Fibroblast of pulmonary artery (primary cell): ENCODE results near the gene EHBP1L1.

Experiments used
- DNase-seq: peaks from one replicate; pipeline ENCODE4 v3.0.0-alpha.2; 2010; ENCODE audit warnings: low read depth
- H3K4me3 ChIP-seq: replicated peaks from 2 replicates; pipeline ENCODE4 v1.5.1; 2011; ENCODE audit warnings: low read depth, mild to moderate bottlenecking, control low read depth, low read length, moderate library complexity
- TF ChIP-seq, protein P1 (sequence below): IDR thresholded peaks from 2 replicates; pipeline ENCODE4 v1.5.1; 2011; ENCODE audit warnings: mild to moderate bottlenecking, control low read depth, low read length, inconsistent platforms; ENCODE audit errors: missing control alignments

The EHBP1L1 gene

GRCh38 chr11:65539744-65540289, 36.0 kb upstream of the EHBP1L1 start:
- H3K4me3 ChIP-seq = peak overlapping the region; percentile 55
- TF ChIP-seq, protein P1, sequence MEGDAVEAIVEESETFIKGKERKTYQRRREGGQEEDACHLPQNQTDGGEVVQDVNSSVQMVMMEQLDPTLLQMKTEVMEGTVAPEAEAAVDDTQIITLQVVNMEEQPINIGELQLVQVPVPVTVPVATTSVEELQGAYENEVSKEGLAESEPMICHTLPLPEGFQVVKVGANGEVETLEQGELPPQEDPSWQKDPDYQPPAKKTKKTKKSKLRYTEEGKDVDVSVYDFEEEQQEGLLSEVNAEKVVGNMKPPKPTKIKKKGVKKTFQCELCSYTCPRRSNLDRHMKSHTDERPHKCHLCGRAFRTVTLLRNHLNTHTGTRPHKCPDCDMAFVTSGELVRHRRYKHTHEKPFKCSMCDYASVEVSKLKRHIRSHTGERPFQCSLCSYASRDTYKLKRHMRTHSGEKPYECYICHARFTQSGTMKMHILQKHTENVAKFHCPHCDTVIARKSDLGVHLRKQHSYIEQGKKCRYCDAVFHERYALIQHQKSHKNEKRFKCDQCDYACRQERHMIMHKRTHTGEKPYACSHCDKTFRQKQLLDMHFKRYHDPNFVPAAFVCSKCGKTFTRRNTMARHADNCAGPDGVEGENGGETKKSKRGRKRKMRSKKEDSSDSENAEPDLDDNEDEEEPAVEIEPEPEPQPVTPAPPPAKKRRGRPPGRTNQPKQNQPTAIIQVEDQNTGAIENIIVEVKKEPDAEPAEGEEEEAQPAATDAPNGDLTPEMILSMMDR = no peak

DNA sequence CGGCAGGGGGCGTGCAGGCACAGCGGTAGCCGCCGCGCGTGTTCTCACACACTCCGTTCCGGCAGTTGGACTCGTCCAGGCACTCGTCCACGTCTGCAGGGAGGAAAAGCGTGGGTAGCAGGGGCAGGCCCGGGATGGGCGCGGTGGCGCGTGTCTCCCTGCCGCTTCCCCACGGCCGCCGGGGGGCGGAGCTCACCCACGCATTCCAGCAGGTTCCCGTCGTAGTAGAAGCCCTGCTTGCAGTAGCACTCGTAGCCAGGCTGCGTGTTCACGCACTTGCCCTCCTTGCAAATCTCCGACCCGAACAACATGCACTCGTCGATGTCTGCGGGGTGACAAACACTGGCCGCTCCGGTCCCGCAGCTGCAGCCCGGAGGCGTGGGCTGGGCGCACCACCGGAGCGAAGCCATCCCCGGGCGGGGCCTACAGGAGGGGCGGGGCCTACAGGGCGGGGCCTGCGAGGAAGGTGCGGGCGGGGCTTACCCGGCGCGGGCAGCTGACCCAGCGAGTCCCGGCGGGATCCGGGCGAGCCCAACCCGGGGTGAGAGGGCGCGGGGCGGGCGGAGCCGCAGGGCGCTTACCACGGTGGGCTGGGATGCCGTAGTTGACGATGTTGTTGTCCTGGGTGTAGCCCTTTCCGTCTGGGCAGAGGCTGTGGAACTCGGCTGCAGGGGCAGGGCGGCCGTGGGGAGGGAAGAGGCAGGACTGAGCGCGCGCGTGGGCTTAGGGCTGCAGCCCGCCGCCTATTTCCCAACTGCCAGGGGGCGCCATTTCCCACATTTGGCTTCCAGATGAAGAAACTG, 35.4 kb upstream of the EHBP1L1 start:
- TF ChIP-seq, protein P1 = peak; percentile 67
- peak; percentile 88 for DNase-seq

More at GRCh38 chr11:65539744-65540289, 36.0 kb upstream of the EHBP1L1 start:
- no peak for DNase-seq

DNA sequence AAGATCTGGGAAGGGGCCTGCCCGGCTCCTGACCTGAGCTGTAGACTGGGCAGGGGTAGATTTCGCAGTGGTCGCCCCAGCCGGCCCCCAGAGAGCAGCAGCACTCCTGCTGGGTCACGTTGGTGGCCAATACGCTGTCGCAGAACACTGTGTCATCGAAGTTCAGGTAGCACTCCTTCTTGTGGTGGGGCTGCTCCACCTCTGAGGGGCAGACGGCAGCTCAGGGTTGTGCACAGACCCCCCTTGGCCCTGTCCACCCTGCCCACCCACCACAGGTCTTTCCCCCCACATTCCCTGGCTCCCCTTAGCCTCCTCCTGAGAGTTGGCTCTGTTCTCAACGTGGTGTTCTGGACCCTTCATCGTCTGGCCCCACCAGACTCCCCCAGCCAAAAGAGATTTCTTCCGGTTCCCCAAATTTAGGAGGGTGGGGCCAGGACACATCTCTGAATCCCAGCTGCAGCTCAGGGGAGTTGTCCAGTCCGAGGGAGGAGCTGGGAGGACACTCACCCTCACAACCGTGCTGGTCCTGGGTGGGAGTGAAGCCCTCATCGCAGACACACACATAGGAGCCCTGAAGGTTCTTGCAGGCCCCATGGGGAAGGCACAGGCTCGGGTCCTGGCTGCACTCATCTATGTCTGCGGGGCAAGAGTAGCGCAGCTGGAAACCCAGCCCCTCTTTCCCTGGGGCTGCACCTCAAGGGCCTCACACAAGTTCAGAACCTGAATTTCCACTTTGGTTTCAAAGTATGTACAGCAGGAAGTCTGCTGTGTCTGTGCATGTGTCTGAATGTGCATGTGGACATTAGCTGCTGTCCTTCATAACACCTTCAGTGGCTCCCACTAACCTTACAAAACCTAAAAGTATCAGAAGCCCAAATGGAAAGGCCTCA, 34.5 kb upstream of the EHBP1L1 start:
- H3K4me3 ChIP-seq = peak overlapping the region; percentile 55
- DNase-seq = no peak

More for the DNA sequence above, 35.4 kb upstream of the EHBP1L1 start:
- peak overlapping the region; percentile 55 for H3K4me3 ChIP-seq

GRCh38 chr11:65542738-65543390, 33.0 kb upstream of the EHBP1L1 start:
- DNase-seq = no peak
- H3K4me3 ChIP-seq = no peak overlapping the region
- TF ChIP-seq, protein P1 = no peak

More for the DNA sequence above, 34.5 kb upstream of the EHBP1L1 start:
- TF ChIP-seq, protein P1 = no peak

- H3K4me3 ChIP-seq = no peak overlapping the region
- DNase-seq = no peak
- TF ChIP-seq, protein P1 = no peak
Measured at GRCh38 chr11:65545853-65546216, 30.0 kb upstream of the EHBP1L1 start.

GRCh38 chr11:65546217-65546958, 29.5 kb upstream of the EHBP1L1 start:
- TF ChIP-seq, protein P1 = no peak
- no peak for DNase-seq
- no peak overlapping the region for H3K4me3 ChIP-seq
